HCT116 (cell line): ENCODE data around the gene HOXB1. TPM values are rescaled to one million over a fixed set of nuclear protein-coding genes. Genes with fewer than 3 reads are reported as not detected.

ENCODE experiments used
- ATAC-seq: fragments of 200-7000 bp; cut with Tn5 transposase; 2 replicates; pipeline ENCODE4 v1.9.1; 2020; ENCODE audit warnings: mild to moderate bottlenecking, moderate library complexity
- BruUV-seq: library from RNA; stranded (reverse); fragments of 400-500 nt; replicated peaks from 2 replicates; lab custom pipeline; 2021; lab: Mats Ljungman, UMichigan
- CTCF ChIA-PET: fragments of 300-600 bp; sonication (Branson Sonifier 250); formaldehyde crosslinking; loops from one replicate; lab custom pipeline; 2021; ENCODE audit warnings: antibody characterized with exemption; lab: Charles Lee
- POLR2A ChIA-PET: fragments of 300-600, 350-600 bp; sonication (Branson Sonifier 250); formaldehyde crosslinking; loops from one replicate; lab custom pipeline; 2021; ENCODE audit warnings: antibody characterized with exemption; lab: Charles Lee
- RAD21 ChIA-PET, 2 experiments: fragments of 300-600 bp; sonication (Branson Sonifier 250); formaldehyde crosslinking; loops; one replicate each; lab custom pipeline; 2023; ENCODE audit warnings: low total read pairs in 2 of 2; ENCODE audit not compliant: uncharacterized antibody in 2 of 2, unreplicated experiment in 2 of 2, low non-redundant PET in 1 of 2; lab: Charles Lee
- DNase-seq: peaks from one replicate; pipeline ENCODE4 v3.0.0-alpha.2; 2010; ENCODE audit warnings: low read depth, low spot score
- H2AFZ ChIP-seq: fragments of 200-600 bp; shearing (Covaris generic), sonication (generic); 2 replicates; pipeline ENCODE4 v1.6.1; 2017; ENCODE audit warnings: low read depth, mixed run types, mixed read lengths, antibody characterized with exemption, low read length; ENCODE audit not compliant: poor library complexity, severe bottlenecking
- H3K27ac ChIP-seq: 2 replicates; pipeline ENCODE4 v1.5.1; 2012; ENCODE audit warnings: low read depth, low read length
- H3K27me3 ChIP-seq: fragments of 200-600 bp; sonication (generic); 2 replicates; pipeline ENCODE4 v1.6.1; 2016; ENCODE audit warnings: mixed run types, low read length, mixed read lengths; ENCODE audit not compliant: insufficient read depth
- H3K36me3 ChIP-seq, 2 experiments: fragments of 200-500 bp in 1 of 2; fragments of 200-600 bp in 1 of 2; sonication (Bioruptor generic) in 1 of 2; sonication (generic) in 1 of 2; 2 replicates each; pipeline versions ENCODE4 v1.5.1 to v1.6.1; 2014 to 2016; ENCODE audit warnings: low read length in 2 of 2, inconsistent platforms in 1 of 2, mixed read lengths in 1 of 2, mixed run types in 1 of 2; ENCODE audit not compliant: insufficient read depth in 2 of 2, control insufficient read depth in 1 of 2
- H3K4me1 ChIP-seq, 2 experiments: fragments of 200-600 bp in 1 of 2; sonication (generic) in 1 of 2; 2 replicates each; pipeline versions ENCODE4 v1.5.1 to v1.6.1; 2012 to 2017; ENCODE audit warnings: low read length in 2 of 2, inconsistent platforms in 1 of 2, mild to moderate bottlenecking in 1 of 2, mixed read lengths in 1 of 2, mixed run types in 1 of 2, moderate library complexity in 1 of 2; ENCODE audit not compliant: insufficient read depth in 2 of 2, control insufficient read depth in 1 of 2
- H3K4me2 ChIP-seq: fragments of 200-600 bp; sonication (generic); 2 replicates; pipeline ENCODE4 v1.6.1; 2017; ENCODE audit warnings: mixed run types, low read length, mixed read lengths
- H3K4me3 ChIP-seq, 2 experiments: fragments of 200-600 bp in 1 of 2; sonication (generic) in 1 of 2; replicated peaks in 1 of 2; 2 replicates each; pipeline ENCODE4 v1.5.1; 2011 to 2016; ENCODE audit warnings: low read length in 2 of 2, control low read depth in 1 of 2, low read depth in 1 of 2, mild to moderate bottlenecking in 1 of 2, mixed read lengths in 1 of 2, mixed run types in 1 of 2
- H3K79me2 ChIP-seq: fragments of 200-600 bp; sonication (generic); 2 replicates; pipeline ENCODE4 v1.6.1; 2017; ENCODE audit warnings: mild to moderate bottlenecking, mixed run types, low read length, moderate library complexity, mixed read lengths; ENCODE audit not compliant: insufficient read depth
- H3K9ac ChIP-seq: fragments of 200-600 bp; sonication (generic); 2 replicates; pipeline ENCODE4 v1.6.1; 2016; ENCODE audit warnings: low read length, mixed read lengths
- H3K9me2 ChIP-seq: fragments of 200-600 bp; sonication (generic), shearing (Covaris generic); 2 replicates; pipeline ENCODE4 v1.6.1; 2017; ENCODE audit warnings: mixed run types, mild to moderate bottlenecking, moderate library complexity; ENCODE audit not compliant: insufficient read depth
- H3K9me3 ChIP-seq, 2 experiments: fragments of 200-500 bp in 1 of 2; fragments of 200-600 bp in 1 of 2; sonication (Bioruptor generic) in 1 of 2; sonication (generic) in 1 of 2; 2 replicates each; pipeline ENCODE4 v1.6.1; 2014 to 2017; ENCODE audit warnings: low read length in 2 of 2, mixed read lengths in 2 of 2, inconsistent platforms in 1 of 2, low read depth in 1 of 2, mild to moderate bottlenecking in 1 of 2, mixed run types in 1 of 2, moderate library complexity in 1 of 2; ENCODE audit not compliant: control insufficient read depth in 1 of 2, insufficient read depth in 1 of 2
- H4K20me1 ChIP-seq: fragments of 200-600 bp; sonication (generic), shearing (Covaris generic); 2 replicates; pipeline ENCODE4 v1.6.1; 2017; ENCODE audit warnings: mixed run types, mild to moderate bottlenecking, moderate library complexity; ENCODE audit not compliant: insufficient read depth
- CBX3 ChIP-seq: IDR thresholded peaks from 2 replicates; pipeline ENCODE4 v1.6.1; 2012; ENCODE audit warnings: low read depth
- EGR1 ChIP-seq: IDR thresholded peaks from 2 replicates; pipeline ENCODE4 v1.6.1; 2012; ENCODE audit warnings: low read depth
- ELF1 ChIP-seq: IDR thresholded peaks from 2 replicates; pipeline ENCODE4 v1.6.1; 2012; ENCODE audit warnings: low read depth, borderline replicate concordance
- EZH2phosphoT487 ChIP-seq: fragments of 200-600 bp; IDR thresholded peaks from 2 replicates; pipeline ENCODE4 v1.6.1; 2018; ENCODE audit warnings: antibody characterized with exemption, borderline replicate concordance
- FOSL1 ChIP-seq: IDR thresholded peaks from 2 replicates; pipeline ENCODE4 v1.6.1; 2012; ENCODE audit warnings: low read depth
- JUND ChIP-seq: IDR thresholded peaks from 2 replicates; pipeline ENCODE4 v1.6.1; 2012
- MAX ChIP-seq: IDR thresholded peaks from 2 replicates; pipeline ENCODE4 v1.6.1; 2012
- RAD21 ChIP-seq: IDR thresholded peaks from 2 replicates; pipeline ENCODE4 v1.6.1; 2012; ENCODE audit warnings: low read depth, mild to moderate bottlenecking
- REST ChIP-seq: IDR thresholded peaks from 2 replicates; pipeline ENCODE4 v1.6.1; 2012; ENCODE audit warnings: low read depth
- SP1 ChIP-seq: IDR thresholded peaks from 2 replicates; pipeline ENCODE4 v1.6.1; 2012; ENCODE audit warnings: low read depth
- SRF ChIP-seq: IDR thresholded peaks from 2 replicates; pipeline ENCODE4 v1.6.1; 2012; ENCODE audit warnings: low read depth
- TCF7L2 ChIP-seq: IDR thresholded peaks from 2 replicates; pipeline ENCODE4 v1.7.0; 2011; ENCODE audit warnings: borderline replicate concordance, inconsistent platforms; ENCODE audit not compliant: insufficient read depth, insufficient read length; ENCODE audit errors: extremely low read depth
- YY1 ChIP-seq: IDR thresholded peaks from 2 replicates; pipeline ENCODE4 v1.6.1; 2011; ENCODE audit warnings: low read length, low read depth, moderate library complexity, mild to moderate bottlenecking; ENCODE audit not compliant: insufficient replicate concordance; ENCODE audit errors: extremely low read depth
- ZFX ChIP-seq: fragments of 450-650 bp; IDR thresholded peaks from 2 replicates; pipeline ENCODE4 v1.6.1; 2017
- ZNF274 ChIP-seq: fragments of 200-500 bp; sonication (Bioruptor generic); IDR thresholded peaks from 2 replicates; pipeline ENCODE4 v1.6.1; 2014; ENCODE audit warnings: mild to moderate bottlenecking, low read depth, low read length, inconsistent platforms
- intact Hi-C: fragments of 100-400 bp; cut with micrococcal nuclease; formaldehyde crosslinking; loops from 2 replicates; pipeline ENCODE4 v1.10.0; 2022
- total RNA-seq: library from RNA; stranded (reverse); gene quantifications from one replicate; pipeline ENCODE4 v1.2.1, GENCODE V29; 2021; ENCODE audit not compliant: unreplicated experiment
- TF ChIP-seq, protein P1 (sequence below): IDR thresholded peaks from 2 replicates; pipeline ENCODE4 v1.6.1; 2012
- TF ChIP-seq, protein P2 (sequence below), 3 experiments: fragments of 200-600 bp in 1 of 3; sonication (generic) in 1 of 3; IDR thresholded peaks in 2 of 3; conservative IDR thresholded peaks in 1 of 3; 2 replicates each; pipeline ENCODE4 v1.5.1; 2012 to 2017; ENCODE audit warnings: low read depth in 2 of 3, low read length in 2 of 3, antibody characterized with exemption in 1 of 3, borderline replicate concordance in 1 of 3, control low read depth in 1 of 3, mild to moderate bottlenecking in 1 of 3, mixed read lengths in 1 of 3, mixed run types in 1 of 3, moderate library complexity in 1 of 3; ENCODE audit not compliant: insufficient read depth in 1 of 3

Gene HOXB1
- total RNA-seq, 1 experiment from 2014 or later: not detected

GRCh38 chr17:48564188-48565021, 33.6 kb upstream of the HOXB1 start:
- H2AFZ ChIP-seq: no peak overlapping the region
- no peaks in the 10 kb centered on the region for H3K27me3 ChIP-seq
- POLR2A ChIA-PET: no interaction called here
- DNase-seq: no peak
- RAD21 ChIA-PET: no interaction called here
- H3K9me2 ChIP-seq: no peaks in the 10 kb centered on the region
- no peak for ATAC-seq
- H3K4me1 ChIP-seq: no peaks in the 10 kb centered on the region
- H3K27ac ChIP-seq: no peak overlapping the region
- no peaks in the 10 kb centered on the region for H3K36me3 ChIP-seq
- BruUV-seq: no TSS peak
- H4K20me1 ChIP-seq: no peaks in the 10 kb centered on the region
- intact Hi-C loops: no loop called here
- TF ChIP-seq, protein P1, sequence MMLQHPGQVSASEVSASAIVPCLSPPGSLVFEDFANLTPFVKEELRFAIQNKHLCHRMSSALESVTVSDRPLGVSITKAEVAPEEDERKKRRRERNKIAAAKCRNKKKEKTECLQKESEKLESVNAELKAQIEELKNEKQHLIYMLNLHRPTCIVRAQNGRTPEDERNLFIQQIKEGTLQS: no peak
- TF ChIP-seq MAX (no peak), TCF7L2 (no peak), EGR1 (no peak), ZNF274 (no peak), SP1 (no peak), ELF1 (no peak), RAD21 (no peak), EZH2phosphoT487 (no peak), REST (no peak), YY1 (no peak), ZFX (no peak), JUND (no peak), FOSL1 (no peak), CBX3 (no peak), SRF (no peak)
- TF ChIP-seq, protein P2, sequence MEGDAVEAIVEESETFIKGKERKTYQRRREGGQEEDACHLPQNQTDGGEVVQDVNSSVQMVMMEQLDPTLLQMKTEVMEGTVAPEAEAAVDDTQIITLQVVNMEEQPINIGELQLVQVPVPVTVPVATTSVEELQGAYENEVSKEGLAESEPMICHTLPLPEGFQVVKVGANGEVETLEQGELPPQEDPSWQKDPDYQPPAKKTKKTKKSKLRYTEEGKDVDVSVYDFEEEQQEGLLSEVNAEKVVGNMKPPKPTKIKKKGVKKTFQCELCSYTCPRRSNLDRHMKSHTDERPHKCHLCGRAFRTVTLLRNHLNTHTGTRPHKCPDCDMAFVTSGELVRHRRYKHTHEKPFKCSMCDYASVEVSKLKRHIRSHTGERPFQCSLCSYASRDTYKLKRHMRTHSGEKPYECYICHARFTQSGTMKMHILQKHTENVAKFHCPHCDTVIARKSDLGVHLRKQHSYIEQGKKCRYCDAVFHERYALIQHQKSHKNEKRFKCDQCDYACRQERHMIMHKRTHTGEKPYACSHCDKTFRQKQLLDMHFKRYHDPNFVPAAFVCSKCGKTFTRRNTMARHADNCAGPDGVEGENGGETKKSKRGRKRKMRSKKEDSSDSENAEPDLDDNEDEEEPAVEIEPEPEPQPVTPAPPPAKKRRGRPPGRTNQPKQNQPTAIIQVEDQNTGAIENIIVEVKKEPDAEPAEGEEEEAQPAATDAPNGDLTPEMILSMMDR (IDR thresholded peaks at IDR 0.05 in 2 of 3, conservative IDR thresholded peaks at IDR 0.05 in 1 of 3; ENCODE audit: borderline replicate concordance in 1 of 3, insufficient read depth in 1 of 3, low read depth in 2 of 3, low read length in 2 of 3): no peak
- H3K4me3 ChIP-seq: no peak overlapping the region
- H3K4me2 ChIP-seq: no peak overlapping the region
- no peaks in the 10 kb centered on the region for H3K9me3 ChIP-seq
- H3K79me2 ChIP-seq: peaks cover 29% of the 10 kb centered on the region; the same call in 1 of the 2 replicates
- CTCF ChIA-PET: no interaction called here
- no peak overlapping the region for H3K9ac ChIP-seq
